ENCODE data around the gene ENOSF1. TPM values are rescaled to one million over a fixed set of nuclear protein-coding genes. Genes with fewer than 3 reads are reported as not detected.

Gene ENOSF1
- total and polyA plus RNA-seq, 2 of the 13 experiments (the other 11 are each of a cell fraction or from before 2014, with no cell fraction given): 37.6 to 40.1 TPM

DNA sequence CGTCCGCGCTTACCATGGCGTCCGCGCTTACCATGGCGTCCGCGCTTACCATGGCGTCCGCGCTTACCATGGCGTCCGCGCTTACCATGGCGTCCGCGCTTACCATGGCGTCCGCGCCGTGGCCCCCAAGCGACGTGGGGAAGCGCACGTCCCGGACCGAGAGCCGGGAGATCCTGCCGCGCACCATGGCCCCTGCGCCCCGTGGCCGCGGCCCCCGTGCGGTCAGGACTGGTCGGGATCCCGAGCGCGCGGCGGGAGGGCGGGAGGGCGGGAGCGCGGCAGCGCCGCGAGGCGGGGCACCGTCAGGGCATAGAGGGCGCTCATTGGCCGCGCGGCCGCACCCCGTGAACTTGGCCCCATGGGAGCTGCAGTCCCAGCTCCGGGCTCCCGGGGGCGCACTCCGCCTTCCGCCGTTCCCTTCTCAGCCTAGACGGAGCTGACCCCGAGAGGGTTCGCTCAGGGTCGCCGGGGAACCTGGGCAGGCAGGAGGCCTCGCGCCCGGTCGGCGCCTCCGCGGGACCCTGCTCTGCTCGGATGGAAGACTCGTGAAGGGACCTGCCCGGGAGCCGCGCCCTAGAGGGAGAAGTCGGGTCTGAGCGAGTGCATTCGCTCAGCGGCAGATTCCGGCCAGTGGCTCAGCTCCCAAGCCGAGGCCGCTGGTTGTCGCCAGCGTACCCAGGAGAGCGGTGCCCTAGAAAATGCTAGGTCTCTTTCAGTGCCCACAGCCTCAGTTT lies at the start of gene ENOSF1 (continued):
- TF ChIP-seq TBL1XR1 (IDR thresholded peaks at IDR 0.05; ENCODE audit: borderline replicate concordance, low read length, partially characterized antibody) (no peak), ZNF354B (CRISPR knock-in tag; IDR thresholded peaks at IDR 0.05) (no peak), ZNF17 (CRISPR knock-in tag; IDR thresholded peaks at IDR 0.05) (no peak), ZNF678 (CRISPR knock-in tag; IDR thresholded peaks at IDR 0.05) (peak; percentile 71), KDM2A (CRISPR knock-in tag; IDR thresholded peaks at IDR 0.05; ENCODE audit: borderline replicate concordance, low read depth) (peak; percentile 88), MZF1 (CRISPR knock-in tag; IDR thresholded peaks at IDR 0.05; ENCODE audit: borderline replicate concordance) (no peak), SOX5 (CRISPR knock-in tag; IDR thresholded peaks at IDR 0.05; ENCODE audit: borderline replicate concordance) (no peak), NKX3-1 (CRISPR knock-in tag; IDR thresholded peaks at IDR 0.05) (no peak), DNMT1 (CRISPR knock-in tag; IDR thresholded peaks at IDR 0.05) (peak; percentile 56; the same call in 1 of the 2 replicates), ZNF572 (CRISPR knock-in tag; IDR thresholded peaks at IDR 0.05) (no peak), KDM6A (CRISPR knock-in tag; IDR thresholded peaks at IDR 0.05; ENCODE audit: low read depth) (no peak), ZC3H4 (CRISPR knock-in tag; IDR thresholded peaks at IDR 0.05; ENCODE audit: borderline replicate concordance) (no peak), ZNF350 (CRISPR knock-in tag; IDR thresholded peaks at IDR 0.05; ENCODE audit: borderline replicate concordance, low read depth) (0 out of 2 replicates have a peak, but pooled peaks have one; percentile 60), PAX8 (CRISPR knock-in tag; IDR thresholded peaks at IDR 0.05; ENCODE audit: borderline replicate concordance) (peak; percentile 79; the same call in 1 of the 2 replicates), ZNF451 (CRISPR knock-in tag; IDR thresholded peaks at IDR 0.05) (peak; percentile 51; the same call in 1 of the 2 replicates), MTF2 (CRISPR knock-in tag; IDR thresholded peaks at IDR 0.05; ENCODE audit: borderline replicate concordance) (no peak), BCL6 (CRISPR knock-in tag; IDR thresholded peaks at IDR 0.05) (no peak), SMARCE1 (IDR thresholded peaks at IDR 0.05; ENCODE audit: borderline replicate concordance) (no peak), EZH2 (conservative IDR thresholded peaks at IDR 0.05; ENCODE audit: low read depth, low read length) (no peak), ZNF121 (CRISPR knock-in tag; IDR thresholded peaks at IDR 0.05) (0 out of 2 replicates have a peak, but pooled peaks have one; percentile 17), ZNF775 (CRISPR knock-in tag; IDR thresholded peaks at IDR 0.05; ENCODE audit: borderline replicate concordance) (peak; percentile 33; the same call in 1 of the 2 replicates), NAIF1 (CRISPR knock-in tag; IDR thresholded peaks at IDR 0.05; ENCODE audit: borderline replicate concordance) (peak; percentile 90)
- TF ChIP-seq, protein P1, sequence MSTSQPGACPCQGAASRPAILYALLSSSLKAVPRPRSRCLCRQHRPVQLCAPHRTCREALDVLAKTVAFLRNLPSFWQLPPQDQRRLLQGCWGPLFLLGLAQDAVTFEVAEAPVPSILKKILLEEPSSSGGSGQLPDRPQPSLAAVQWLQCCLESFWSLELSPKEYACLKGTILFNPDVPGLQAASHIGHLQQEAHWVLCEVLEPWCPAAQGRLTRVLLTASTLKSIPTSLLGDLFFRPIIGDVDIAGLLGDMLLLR (CRISPR knock-in tag; IDR thresholded peaks at IDR 0.05): peak; percentile 74; the same call in 1 of the 2 replicates
- TF ChIP-seq, protein P2, sequence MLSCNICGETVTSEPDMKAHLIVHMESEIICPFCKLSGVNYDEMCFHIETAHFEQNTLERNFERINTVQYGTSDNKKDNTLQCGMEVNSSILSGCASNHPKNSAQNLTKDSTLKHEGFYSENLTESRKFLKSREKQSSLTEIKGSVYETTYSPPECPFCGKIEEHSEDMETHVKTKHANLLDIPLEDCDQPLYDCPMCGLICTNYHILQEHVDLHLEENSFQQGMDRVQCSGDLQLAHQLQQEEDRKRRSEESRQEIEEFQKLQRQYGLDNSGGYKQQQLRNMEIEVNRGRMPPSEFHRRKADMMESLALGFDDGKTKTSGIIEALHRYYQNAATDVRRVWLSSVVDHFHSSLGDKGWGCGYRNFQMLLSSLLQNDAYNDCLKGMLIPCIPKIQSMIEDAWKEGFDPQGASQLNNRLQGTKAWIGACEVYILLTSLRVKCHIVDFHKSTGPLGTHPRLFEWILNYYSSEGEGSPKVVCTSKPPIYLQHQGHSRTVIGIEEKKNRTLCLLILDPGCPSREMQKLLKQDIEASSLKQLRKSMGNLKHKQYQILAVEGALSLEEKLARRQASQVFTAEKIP (CRISPR knock-in tag; IDR thresholded peaks at IDR 0.05; ENCODE audit: borderline replicate concordance): no peak
- TF ChIP-seq, protein P3, sequence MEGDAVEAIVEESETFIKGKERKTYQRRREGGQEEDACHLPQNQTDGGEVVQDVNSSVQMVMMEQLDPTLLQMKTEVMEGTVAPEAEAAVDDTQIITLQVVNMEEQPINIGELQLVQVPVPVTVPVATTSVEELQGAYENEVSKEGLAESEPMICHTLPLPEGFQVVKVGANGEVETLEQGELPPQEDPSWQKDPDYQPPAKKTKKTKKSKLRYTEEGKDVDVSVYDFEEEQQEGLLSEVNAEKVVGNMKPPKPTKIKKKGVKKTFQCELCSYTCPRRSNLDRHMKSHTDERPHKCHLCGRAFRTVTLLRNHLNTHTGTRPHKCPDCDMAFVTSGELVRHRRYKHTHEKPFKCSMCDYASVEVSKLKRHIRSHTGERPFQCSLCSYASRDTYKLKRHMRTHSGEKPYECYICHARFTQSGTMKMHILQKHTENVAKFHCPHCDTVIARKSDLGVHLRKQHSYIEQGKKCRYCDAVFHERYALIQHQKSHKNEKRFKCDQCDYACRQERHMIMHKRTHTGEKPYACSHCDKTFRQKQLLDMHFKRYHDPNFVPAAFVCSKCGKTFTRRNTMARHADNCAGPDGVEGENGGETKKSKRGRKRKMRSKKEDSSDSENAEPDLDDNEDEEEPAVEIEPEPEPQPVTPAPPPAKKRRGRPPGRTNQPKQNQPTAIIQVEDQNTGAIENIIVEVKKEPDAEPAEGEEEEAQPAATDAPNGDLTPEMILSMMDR (CRISPR knock-in tag; IDR thresholded peaks at IDR 0.05): peak; percentile 92
- TF ChIP-seq, protein P4, sequence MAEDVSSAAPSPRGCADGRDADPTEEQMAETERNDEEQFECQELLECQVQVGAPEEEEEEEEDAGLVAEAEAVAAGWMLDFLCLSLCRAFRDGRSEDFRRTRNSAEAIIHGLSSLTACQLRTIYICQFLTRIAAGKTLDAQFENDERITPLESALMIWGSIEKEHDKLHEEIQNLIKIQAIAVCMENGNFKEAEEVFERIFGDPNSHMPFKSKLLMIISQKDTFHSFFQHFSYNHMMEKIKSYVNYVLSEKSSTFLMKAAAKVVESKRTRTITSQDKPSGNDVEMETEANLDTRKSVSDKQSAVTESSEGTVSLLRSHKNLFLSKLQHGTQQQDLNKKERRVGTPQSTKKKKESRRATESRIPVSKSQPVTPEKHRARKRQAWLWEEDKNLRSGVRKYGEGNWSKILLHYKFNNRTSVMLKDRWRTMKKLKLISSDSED (CRISPR knock-in tag; IDR thresholded peaks at IDR 0.05): 0 out of 2 replicates have a peak, but pooled peaks have one; percentile 28

All from HepG2 (cell line).